Measurements from ENCODE around the gene ANKRD39. TPM values are rescaled to one million over a fixed set of nuclear protein-coding genes. Genes with fewer than 3 reads are reported as not detected.

ANKRD39 gene
- total RNA-seq, 1 experiment from 2014 or later: 11.9 TPM

- no peak for DNase-seq (ENCODE audit: low read depth)
Observed at GRCh38 chr2:96887493-96888012, 29.7 kb upstream of the ANKRD39 start.

DNA sequence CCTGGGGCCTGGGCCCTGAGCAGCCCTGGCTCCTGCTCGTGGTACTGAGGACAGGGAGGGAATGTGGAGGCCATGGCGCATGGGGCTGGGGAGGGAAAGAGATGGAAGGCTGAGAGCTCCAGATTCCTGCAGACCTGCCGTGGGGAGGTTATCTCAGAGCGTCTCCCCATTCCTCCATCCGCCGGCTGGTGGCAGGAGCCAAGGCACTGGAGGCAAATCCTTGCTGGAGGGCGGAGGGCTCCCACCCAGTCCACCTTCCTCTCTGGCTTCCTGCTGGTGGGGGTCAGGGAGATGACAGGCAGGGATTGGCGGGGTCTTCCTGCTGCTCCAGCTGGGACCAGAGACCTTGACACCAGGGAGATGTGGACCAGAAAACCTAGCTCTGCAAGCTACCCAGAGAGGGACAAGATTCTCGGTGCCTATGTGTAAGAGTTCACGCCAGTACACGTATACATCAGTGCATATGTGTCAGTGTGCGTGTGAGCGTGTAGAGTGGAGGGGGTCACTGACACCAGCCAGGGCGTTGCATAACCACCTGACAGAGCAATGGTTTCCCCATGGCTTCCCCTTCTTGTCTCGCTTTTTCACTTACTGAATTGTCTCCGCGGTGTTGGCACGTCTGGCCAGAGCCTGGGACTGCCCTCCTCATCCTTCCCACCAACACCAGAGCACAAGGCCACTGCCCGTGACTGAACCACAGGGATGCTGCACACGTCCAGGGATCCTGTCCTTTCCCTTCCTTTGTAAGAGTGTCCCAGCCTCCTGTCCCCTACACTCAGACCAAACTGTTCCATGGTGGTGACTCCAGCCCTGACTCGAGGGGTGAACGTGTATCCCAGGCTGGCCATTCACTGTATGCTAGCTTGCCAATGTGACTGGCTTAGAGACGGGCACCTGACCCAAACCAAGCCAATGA, 27.9 kb upstream of the ANKRD39 start:
- DNase-seq (ENCODE audit: low read depth): no peak

GRCh38 chr2:96884299-96885094, 26.7 kb upstream of the ANKRD39 start:
- DNase-seq (ENCODE audit: low read depth): peak; percentile 70

- DNase-seq (ENCODE audit: low read depth): no peak
Observed at GRCh38 chr2:96883306-96883705, 25.5 kb upstream of the ANKRD39 start.

- DNase-seq (ENCODE audit: low read depth): no peak
Observed at GRCh38 chr2:96882906-96883305, 25.1 kb upstream of the ANKRD39 start.

GRCh38 chr2:96882230-96882629, 24.4 kb upstream of the ANKRD39 start:
- DNase-seq (ENCODE audit: low read depth): no peak

DNA sequence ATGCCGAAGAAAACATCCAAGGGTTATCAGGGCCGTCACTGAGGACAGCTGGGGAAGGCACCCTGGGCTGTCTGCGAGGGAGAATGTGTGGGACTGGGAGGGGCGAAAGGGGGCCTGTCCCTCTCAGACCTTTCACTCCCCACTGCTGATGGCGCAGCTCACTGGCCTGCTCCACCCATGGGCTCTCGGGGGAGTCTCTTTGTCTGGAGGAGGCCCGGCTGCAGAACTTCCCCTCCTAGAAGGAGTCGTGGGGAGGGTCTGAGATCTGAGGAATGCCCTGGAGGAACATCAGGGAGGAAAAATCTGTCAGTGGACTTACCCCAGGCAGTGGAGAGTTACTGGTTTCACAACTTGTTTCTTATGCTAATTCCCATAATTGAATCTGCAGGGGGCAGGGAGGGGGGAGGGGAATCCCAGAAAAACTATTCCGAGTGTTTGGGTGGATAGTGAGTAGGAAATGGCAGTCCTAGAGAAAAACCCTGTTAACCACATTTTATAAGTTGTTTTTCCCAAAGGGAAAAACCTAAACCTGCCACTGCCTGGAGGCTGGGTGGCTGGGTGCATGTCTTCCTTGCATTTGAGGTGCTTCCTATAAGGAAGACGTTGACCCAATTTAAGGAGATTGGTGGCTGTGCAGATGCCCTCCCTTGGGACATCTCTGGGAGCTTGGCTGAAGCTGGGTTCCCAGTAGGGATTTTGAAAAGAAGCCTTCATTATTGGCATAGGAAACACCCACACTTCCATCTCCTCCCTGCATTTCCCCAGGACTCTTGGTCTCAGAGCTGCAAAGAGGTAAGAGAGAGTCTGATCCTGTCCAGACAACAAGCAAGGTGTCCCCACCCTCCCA, 23.8 kb upstream of the ANKRD39 start:
- no peak for DNase-seq (ENCODE audit: low read depth)

GRCh38 chr2:96880891-96881273, 23.1 kb upstream of the ANKRD39 start:
- no peak for DNase-seq (ENCODE audit: low read depth)

DNA sequence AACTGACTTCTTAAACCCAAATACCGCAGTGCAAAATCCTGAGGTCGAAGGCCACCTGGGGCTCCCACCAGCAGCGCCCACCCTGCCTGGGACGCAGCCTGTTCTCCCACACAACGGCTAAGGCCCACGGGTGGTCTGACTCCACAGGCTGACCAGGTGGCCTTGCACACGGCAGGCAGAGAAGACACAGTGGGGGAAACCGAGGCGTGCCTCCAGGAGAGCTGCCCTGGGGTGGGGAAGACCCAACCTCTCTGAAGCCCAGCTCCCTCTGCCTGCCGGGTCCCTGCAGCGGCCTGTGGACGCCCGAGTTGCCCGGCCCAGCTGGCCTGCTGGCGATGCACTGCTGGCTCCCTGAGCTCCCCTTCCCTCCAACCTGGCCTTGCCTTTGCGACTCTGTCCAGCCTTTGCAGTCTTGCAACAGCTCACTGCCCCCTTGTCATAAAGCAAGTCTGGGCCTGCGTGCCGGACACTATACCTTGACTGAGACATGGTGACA, 21.8 kb upstream of the ANKRD39 start:
- no peak for DNase-seq (ENCODE audit: low read depth)

DNA sequence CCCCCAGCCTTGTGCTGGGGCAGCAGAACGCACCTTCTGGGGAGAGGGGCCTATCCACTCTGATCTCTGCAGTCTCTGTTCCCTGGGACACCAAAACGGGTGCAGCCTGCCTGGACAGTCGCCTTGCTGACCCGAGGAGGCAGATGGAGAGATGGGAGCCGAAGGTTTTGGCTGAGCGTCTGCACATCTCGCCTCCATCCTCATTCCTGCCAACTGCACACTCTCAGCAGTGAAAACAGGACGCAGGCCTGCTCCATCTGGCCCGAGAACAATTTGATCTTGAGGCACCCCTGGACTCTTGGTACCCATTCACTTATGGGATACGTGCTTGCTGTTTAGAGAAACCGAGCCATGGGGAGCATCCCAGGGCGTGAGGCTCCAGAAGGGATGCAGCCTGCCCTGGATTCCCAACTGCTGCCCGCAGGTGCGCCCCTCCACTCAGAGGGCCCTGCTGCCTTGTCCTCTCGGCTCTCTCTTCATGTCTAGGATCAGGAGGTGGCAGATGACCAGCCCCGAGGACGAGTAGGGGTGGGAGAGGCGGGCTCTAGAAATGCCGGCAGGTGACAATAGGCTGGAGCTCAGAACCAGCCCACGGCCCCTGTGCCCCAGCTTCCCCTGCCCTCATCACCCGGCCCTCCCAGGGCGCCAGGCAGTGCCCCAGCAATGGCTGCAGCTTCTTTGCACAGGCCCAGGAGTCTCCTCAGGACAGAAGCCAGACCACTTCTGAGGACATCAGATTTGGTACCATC, 21.2 kb upstream of the ANKRD39 start:
- no peak for DNase-seq (ENCODE audit: low read depth)

- no peak for DNase-seq (ENCODE audit: low read depth)
Observed at GRCh38 chr2:96878171-96878570, 20.4 kb upstream of the ANKRD39 start.

DNA sequence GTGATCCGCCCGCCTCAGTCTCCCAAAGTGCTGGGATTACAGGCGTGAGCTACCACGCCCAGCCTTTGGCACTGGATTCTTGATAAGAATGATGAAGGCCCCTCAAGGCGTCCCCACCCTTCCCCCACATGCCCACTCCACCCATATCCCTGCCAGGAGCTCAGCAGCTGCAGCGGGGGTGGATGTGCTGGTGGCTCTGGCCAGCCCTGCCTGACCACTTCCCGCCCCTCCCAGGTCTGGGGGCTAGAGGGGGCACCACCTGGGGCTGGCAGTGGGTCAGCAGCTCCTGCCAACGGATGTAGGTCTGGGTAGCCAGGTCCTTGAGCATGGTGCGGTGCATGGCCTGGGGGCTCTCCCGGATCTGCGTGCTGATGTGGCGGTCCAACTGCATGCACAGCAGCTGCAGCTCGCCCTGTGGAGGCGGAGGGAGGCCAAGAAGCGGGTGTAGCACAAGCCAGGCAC, 19.8 kb upstream of the ANKRD39 start:
- no peak for DNase-seq (ENCODE audit: low read depth)

GRCh38 chr2:96877042-96877451, 19.2 kb upstream of the ANKRD39 start:
- DNase-seq (ENCODE audit: low read depth): no peak

DNA sequence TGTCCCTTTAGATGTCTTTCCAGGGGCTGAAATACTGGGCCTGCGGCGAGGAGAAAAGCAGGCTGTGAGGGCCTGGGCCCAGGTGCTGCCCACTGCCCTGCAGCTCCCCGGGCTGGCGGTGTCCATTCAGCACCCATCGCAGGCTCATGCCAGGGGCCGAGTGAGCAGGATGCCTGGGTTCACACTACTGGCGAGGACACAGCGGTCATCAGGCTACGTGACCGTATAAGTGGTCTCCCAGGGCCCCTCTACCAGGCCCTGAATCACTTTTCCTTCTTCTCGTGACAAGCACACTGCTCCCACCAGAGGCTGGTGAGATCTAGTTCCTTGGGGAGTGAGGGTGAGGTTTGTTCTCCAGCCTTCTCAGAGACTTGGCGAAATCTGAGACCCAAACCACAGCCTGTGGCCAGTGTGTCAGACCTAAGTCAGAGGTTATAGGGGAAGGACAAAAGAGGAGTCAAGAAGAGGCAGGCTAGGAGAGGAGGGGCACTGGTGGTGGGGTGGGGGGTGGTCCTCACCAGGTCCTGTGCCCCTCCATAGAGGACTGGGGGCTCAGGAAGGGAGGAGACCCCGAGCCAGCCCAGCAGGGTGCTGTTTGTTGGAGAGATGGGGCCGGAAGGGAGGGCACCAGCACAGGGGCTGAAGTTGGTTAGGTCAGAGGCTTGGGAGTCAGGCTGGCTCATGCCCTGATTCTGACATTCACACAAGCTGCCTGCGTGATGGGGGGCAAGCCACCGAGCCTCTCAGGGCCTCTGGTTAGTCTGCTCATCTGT, 18.6 kb upstream of the ANKRD39 start:
- DNase-seq (ENCODE audit: low read depth): peak; percentile 72

GRCh38 chr2:96875498-96876268, 17.9 kb upstream of the ANKRD39 start:
- DNase-seq (ENCODE audit: low read depth): no peak

GRCh38 chr2:96874198-96874831, 16.5 kb upstream of the ANKRD39 start:
- no peak for DNase-seq (ENCODE audit: low read depth)

DNA sequence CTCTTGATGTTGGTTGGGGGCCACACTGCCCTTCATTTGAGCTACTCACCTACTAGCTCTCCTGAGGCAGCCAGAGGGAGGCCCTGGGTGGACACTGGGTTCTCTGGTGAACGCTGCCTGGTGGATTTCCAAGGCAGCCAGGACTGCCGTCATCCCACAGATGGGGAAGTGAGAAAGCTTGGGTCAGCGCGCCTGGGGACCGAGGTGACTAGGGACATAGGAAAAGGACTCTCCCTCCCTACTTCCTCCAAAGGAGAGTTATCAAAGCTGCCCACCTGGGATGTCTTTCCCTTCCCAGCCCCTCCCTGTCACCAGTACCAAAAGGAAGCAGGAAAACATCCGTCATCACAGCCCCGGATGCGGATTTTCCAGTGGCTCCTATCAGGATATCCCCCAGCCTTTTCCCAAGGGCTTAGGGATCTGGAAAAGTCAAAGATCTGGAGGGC, 15.9 kb upstream of the ANKRD39 start:
- DNase-seq (ENCODE audit: low read depth): no peak

GRCh38 chr2:96872591-96873349, 15.0 kb upstream of the ANKRD39 start:
- peak; percentile 29 for DNase-seq (ENCODE audit: low read depth)
